Gastroesophageal sphincter (tissue), 3 donors: ENCODE measurements around the gene PTPRN2.
"Not testable (repeated sequence)": the region's sequence is repeated elsewhere in the genome, so short reads cannot be mapped to it uniquely, and the experiment has no call there.

Experiments used
- CTCF ChIP-seq, 4 experiments: fragments of 200-600 bp in 2 of 4; fragments of 450-650 bp in 2 of 4; sonication (generic) in 1 of 4; IDR thresholded peaks; one replicate each; pipeline ENCODE4 v1.5.1; 2017 to 2019; ENCODE audit warnings: antibody characterized with exemption in 4 of 4, mild to moderate bottlenecking in 2 of 4, moderate library complexity in 2 of 4
- POLR2A ChIP-seq, 2 donors: fragments of 450-650 bp; IDR thresholded peaks; one replicate each; pipeline ENCODE4 v1.6.1; 2017; ENCODE audit warnings: antibody characterized with exemption in 2 of 2, mild to moderate bottlenecking in 2 of 2, moderate library complexity in 1 of 2

DNA sequence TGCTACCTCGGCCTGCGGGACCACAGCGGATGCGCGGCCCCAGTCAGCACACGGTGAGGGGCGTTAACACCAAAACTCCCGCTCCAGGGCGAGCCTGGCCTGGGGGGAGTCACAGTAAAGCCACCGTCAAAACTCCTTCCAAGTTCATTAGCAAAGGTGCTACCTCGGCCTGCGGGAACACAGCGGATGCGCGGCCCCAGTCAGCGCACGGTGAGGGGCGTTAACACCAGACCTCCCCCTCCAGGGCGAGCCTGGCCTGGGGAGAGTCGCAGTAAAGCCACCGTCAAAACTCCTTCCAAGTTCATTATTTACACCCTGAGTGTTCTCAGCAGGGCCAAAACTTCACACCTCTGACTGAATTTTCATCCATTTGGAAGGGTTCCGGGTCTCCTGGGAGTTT lies 130.0 kb downstream of the PTPRN2 start:
- not testable (repeated sequence) for TF ChIP-seq CTCF, POLR2A (IDR thresholded peaks at IDR 0.05)
